ENCODE data around the gene ARPP21. TPM values are rescaled to one million over a fixed set of nuclear protein-coding genes. Genes with fewer than 3 reads are reported as not detected.

ARPP21 gene
- polyA plus RNA-seq, 1 experiment, result not detected

GRCh38 chr3:35737080-35737479, 97.8 kb downstream of the ARPP21 start:
- Histone ChIP-seq H3K4me3 (ENCODE audit: low read depth, low read length) (no peak overlapping the region), H3K9me3 (ENCODE audit: control insufficient read depth, insufficient read depth, low read length) (peaks cover 6% of the 10 kb centered on the region; the same call in 1 of the 2 replicates), H3K27me3 (ENCODE audit: control insufficient read depth, insufficient read depth, low read length) (no peaks in the 10 kb centered on the region), H3K27ac (ENCODE audit: low read depth, low read length) (no peak overlapping the region)
- ChIA-PET POLR2A (no interaction called here), CTCF (no interaction called here)
- no peak for TF ChIP-seq CTCF (IDR thresholded peaks at IDR 0.05; ENCODE audit: low read depth, low read length)
- no peak for DNase-seq (ENCODE audit: low read depth, low spot score)

GRCh38 chr3:35737527-35737926, 98.2 kb downstream of the ARPP21 start:
- no peaks in the 10 kb centered on the region for H3K27me3 ChIP-seq (ENCODE audit: control insufficient read depth, insufficient read depth, low read length)
- ChIA-PET POLR2A (no interaction called here), CTCF (no interaction called here)
- no peak for TF ChIP-seq CTCF (IDR thresholded peaks at IDR 0.05; ENCODE audit: low read depth, low read length)
- peaks cover 6% of the 10 kb centered on the region; the same call in 1 of the 2 replicates for H3K9me3 ChIP-seq (ENCODE audit: control insufficient read depth, insufficient read depth, low read length)
- H3K27ac ChIP-seq (ENCODE audit: low read depth, low read length), result no peak overlapping the region
- H3K4me3 ChIP-seq (ENCODE audit: low read depth, low read length), result no peak overlapping the region
- DNase-seq (ENCODE audit: low read depth, low spot score), result no peak

- Histone ChIP-seq H3K4me3 (ENCODE audit: low read depth, low read length) (no peak overlapping the region), H3K27me3 (ENCODE audit: control insufficient read depth, insufficient read depth, low read length) (no peaks in the 10 kb centered on the region), H3K27ac (ENCODE audit: low read depth, low read length) (no peak overlapping the region), H3K9me3 (ENCODE audit: control insufficient read depth, insufficient read depth, low read length) (peaks cover 6% of the 10 kb centered on the region; the same call in 1 of the 2 replicates)
- CTCF ChIA-PET, result no interaction called here
- DNase-seq (ENCODE audit: low read depth, low spot score), result no peak
- POLR2A ChIA-PET, result no interaction called here
- no peak for TF ChIP-seq CTCF (IDR thresholded peaks at IDR 0.05; ENCODE audit: low read depth, low read length)
Observed at GRCh38 chr3:35737934-35738706, 98.8 kb downstream of the ARPP21 start.

GRCh38 chr3:35739181-35739809, 100.0 kb downstream of the ARPP21 start:
- H3K27ac ChIP-seq (ENCODE audit: low read depth, low read length), result no peak overlapping the region
- no peaks in the 10 kb centered on the region for H3K27me3 ChIP-seq (ENCODE audit: control insufficient read depth, insufficient read depth, low read length)
- no peak overlapping the region for H3K4me3 ChIP-seq (ENCODE audit: low read depth, low read length)
- H3K9me3 ChIP-seq (ENCODE audit: control insufficient read depth, insufficient read depth, low read length), result peaks cover 9% of the 10 kb centered on the region; the same call in 1 of the 2 replicates
- CTCF ChIA-PET, result no interaction called here
- POLR2A ChIA-PET, result no interaction called here
- no peak for DNase-seq (ENCODE audit: low read depth, low spot score)
- no peak for TF ChIP-seq CTCF (IDR thresholded peaks at IDR 0.05; ENCODE audit: low read depth, low read length)

GRCh38 chr3:35739964-35740527, 100.7 kb downstream of the ARPP21 start:
- CTCF ChIA-PET, result no interaction called here
- DNase-seq (ENCODE audit: low read depth, low spot score), result no peak
- no peaks in the 10 kb centered on the region for H3K27me3 ChIP-seq (ENCODE audit: control insufficient read depth, insufficient read depth, low read length)
- POLR2A ChIA-PET, result no interaction called here
- no peak overlapping the region for H3K27ac ChIP-seq (ENCODE audit: low read depth, low read length)
- no peak for TF ChIP-seq CTCF (IDR thresholded peaks at IDR 0.05; ENCODE audit: low read depth, low read length)
- no peak overlapping the region for H3K4me3 ChIP-seq (ENCODE audit: low read depth, low read length)
- H3K9me3 ChIP-seq (ENCODE audit: control insufficient read depth, insufficient read depth, low read length), result peaks cover 9% of the 10 kb centered on the region; the same call in 1 of the 2 replicates
